BLaER1 treated with 17β-estradiol and CSF1 and Interleukin-3, amounts not matched to agents 10 nM and 100 nM (cell line): ENCODE data around the gene MTHFD1L.

Source experiments
- H3K27ac ChIP-seq, 11 experiments: shearing (Covaris generic); formaldehyde crosslinking; 2 replicates each; pipeline ENCODE4 v1.8.1; 2022
- H3K27me3 ChIP-seq, 11 experiments: shearing (Covaris generic); formaldehyde crosslinking; 2 replicates each; pipeline ENCODE4 v1.8.1; 2022
- H3K36me3 ChIP-seq, 11 experiments: shearing (Covaris generic); formaldehyde crosslinking; 2 replicates each; pipeline ENCODE4 v1.8.1; 2022
- H3K4me1 ChIP-seq, 10 experiments: shearing (Covaris generic); formaldehyde crosslinking; 2 replicates each; pipeline ENCODE4 v1.8.1; 2022
- H3K4me2 ChIP-seq, 11 experiments: shearing (Covaris generic); formaldehyde crosslinking; 2 replicates each; pipeline ENCODE4 v1.8.1; 2022
- H3K4me3 ChIP-seq, 10 experiments: shearing (Covaris generic); formaldehyde crosslinking; 2 replicates each; pipeline ENCODE4 v1.8.1; 2022
- H3K9ac ChIP-seq, 11 experiments: shearing (Covaris generic); formaldehyde crosslinking; 2 replicates each; pipeline ENCODE4 v1.8.1; 2022
- H3K9me3 ChIP-seq, 11 experiments: shearing (Covaris generic); formaldehyde crosslinking; replicated peaks in 1 of 11; 2 replicates each; pipeline ENCODE4 v1.8.1; 2022
- H4K20me1 ChIP-seq, 11 experiments: shearing (Covaris generic); formaldehyde crosslinking; 2 replicates each; pipeline ENCODE4 v1.8.1; 2022
- Cebpa-rat ChIP-seq, 11 experiments: shearing (Covaris generic); IDR thresholded peaks; 2 replicates each; pipeline ENCODE4 v1.8.1; 2022

Gene MTHFD1L

DNA sequence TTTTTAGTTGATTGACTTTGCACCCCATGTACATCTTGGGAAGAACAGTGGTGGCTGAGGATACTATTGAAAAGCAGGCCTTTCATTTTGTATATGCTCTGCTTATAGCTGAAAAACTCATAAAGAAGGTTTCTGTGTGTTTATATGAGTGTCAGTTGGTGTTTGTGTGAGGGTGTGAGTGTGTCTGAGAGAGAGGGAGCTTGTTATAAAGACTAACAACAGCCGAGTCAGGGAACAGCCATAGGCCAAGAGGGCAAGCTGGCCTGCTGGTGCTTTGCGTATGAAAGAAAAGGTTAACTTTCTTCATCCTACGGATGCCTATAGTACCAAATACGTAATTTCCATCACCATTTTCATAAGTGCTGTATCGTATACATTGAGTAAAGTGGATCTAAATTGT, 88.3 kb downstream of the MTHFD1L start:
- Histone ChIP-seq H3K27ac (no peak overlapping the region), H3K27me3 (no peaks in the 10 kb centered on the region), H3K9me3 (no peaks in the 10 kb centered on the region), H3K36me3 (peaks cover 84 to 99% (median 94%) of the 10 kb centered on the region in 11 experiments), H3K4me1 (no peaks in the 10 kb centered on the region), H3K9ac (no peak overlapping the region), H4K20me1 (peaks cover 0 to 12% (median 0%) of the 10 kb centered on the region in 11 experiments; a peak in 4 of 22 replicates), H3K4me2 (no peak overlapping the region), H3K4me3 (no peak overlapping the region)
- TF ChIP-seq Cebpa-rat (IDR thresholded peaks at IDR 0.05), result no peak

DNA sequence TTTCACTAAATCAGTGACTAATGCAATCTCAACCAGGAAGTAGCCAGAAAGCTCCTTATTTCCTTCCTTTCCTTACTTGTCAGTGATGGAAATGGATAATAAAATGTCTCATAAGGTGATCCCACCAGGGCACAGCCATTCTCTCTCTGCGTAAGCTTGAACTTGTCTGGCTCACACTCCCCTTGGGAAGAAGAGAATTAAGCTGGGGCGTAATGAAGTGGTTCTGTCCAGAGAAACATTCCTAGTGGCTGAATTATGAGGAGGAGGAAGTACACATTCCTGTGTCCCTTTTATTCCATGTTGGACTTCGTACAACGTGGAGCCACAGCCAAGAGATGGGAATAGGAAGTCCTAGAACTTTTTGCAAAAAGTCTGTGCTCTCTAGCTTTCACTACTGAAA, 93.7 kb downstream of the MTHFD1L start:
- no peak for TF ChIP-seq Cebpa-rat (IDR thresholded peaks at IDR 0.05)
- Histone ChIP-seq H3K4me1 (no peaks in the 10 kb centered on the region), H3K27ac (no peak overlapping the region), H3K27me3 (no peaks in the 10 kb centered on the region), H3K36me3 (peaks cover 83 to 98% (median 93%) of the 10 kb centered on the region in 11 experiments), H3K9ac (no peak overlapping the region), H3K9me3 (no peaks in the 10 kb centered on the region), H4K20me1 (peaks cover 0 to 10% (median 0%) of the 10 kb centered on the region in 11 experiments; a peak in 2 of 22 replicates), H3K4me3 (no peak overlapping the region), H3K4me2 (no peak overlapping the region)

DNA sequence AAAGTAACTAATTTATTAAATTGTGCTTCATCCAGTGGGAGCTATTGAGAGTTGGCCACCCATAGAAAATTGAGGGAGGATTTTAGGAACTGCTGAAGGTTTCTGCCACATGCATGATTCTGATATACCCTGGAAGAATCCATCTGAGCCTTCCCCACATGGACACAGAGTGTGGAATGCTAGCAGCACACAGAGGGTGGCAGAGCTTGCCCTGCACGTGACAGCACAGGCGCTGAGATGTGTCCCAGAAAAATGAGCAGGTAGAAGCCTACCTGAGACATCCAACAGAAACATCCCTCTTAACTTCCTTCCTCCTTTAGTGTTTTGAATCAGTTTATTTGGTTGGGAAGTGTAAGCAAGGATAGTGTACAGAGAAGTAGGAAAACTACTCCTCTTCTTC, 96.9 kb downstream of the MTHFD1L start:
- TF ChIP-seq Cebpa-rat (IDR thresholded peaks at IDR 0.05), result no peak
- H3K36me3 ChIP-seq, result peaks cover 78 to 98% (median 90%) of the 10 kb centered on the region in 11 experiments
- no peak overlapping the region for H3K4me2 ChIP-seq
- H3K9ac ChIP-seq, result no peak overlapping the region
- peaks cover 8 to 16% (median 12%) of the 10 kb centered on the region in 10 experiments; a peak in 18 of 20 replicates for H3K4me1 ChIP-seq
- no peak overlapping the region for H3K27ac ChIP-seq
- H3K4me3 ChIP-seq, result no peak overlapping the region
- no peaks in the 10 kb centered on the region for H3K9me3 ChIP-seq
- H4K20me1 ChIP-seq, result peaks cover 0 to 13% (median 0%) of the 10 kb centered on the region in 11 experiments; a peak in 2 of 22 replicates
- H3K27me3 ChIP-seq, result no peaks in the 10 kb centered on the region

DNA sequence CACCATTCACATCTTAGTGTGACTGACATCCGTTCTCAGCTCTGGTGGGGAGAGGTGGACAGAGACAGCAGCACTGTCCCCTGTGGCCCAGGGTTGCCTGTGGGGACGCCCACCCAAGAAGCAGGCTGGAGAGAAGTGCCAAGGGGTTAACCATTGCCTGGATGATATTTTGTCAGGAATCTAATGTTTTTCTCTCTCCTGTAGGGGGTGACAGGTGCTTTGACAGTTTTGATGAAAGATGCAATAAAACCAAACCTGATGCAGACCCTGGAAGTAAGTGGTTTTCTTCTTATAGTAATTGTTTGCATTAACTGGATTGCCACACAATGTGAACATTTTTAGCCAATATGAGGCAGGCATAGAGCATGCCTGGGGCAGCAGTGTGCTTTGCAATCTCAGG, 99.3 kb downstream of the MTHFD1L start:
- no peak overlapping the region for H3K4me3 ChIP-seq
- peaks cover 76 to 100% (median 92%) of the 10 kb centered on the region in 11 experiments for H3K36me3 ChIP-seq
- no peaks in the 10 kb centered on the region for H3K27me3 ChIP-seq
- H3K4me1 ChIP-seq, result peaks cover 8 to 16% (median 12%) of the 10 kb centered on the region in 10 experiments; a peak in 18 of 20 replicates
- H3K9me3 ChIP-seq, result no peaks in the 10 kb centered on the region
- no peak overlapping the region for H3K4me2 ChIP-seq
- no peak for TF ChIP-seq Cebpa-rat (IDR thresholded peaks at IDR 0.05)
- peaks cover 0 to 16% (median 0%) of the 10 kb centered on the region in 11 experiments; a peak in 2 of 22 replicates for H4K20me1 ChIP-seq
- no peak overlapping the region for H3K9ac ChIP-seq
- H3K27ac ChIP-seq, result no peak overlapping the region

DNA sequence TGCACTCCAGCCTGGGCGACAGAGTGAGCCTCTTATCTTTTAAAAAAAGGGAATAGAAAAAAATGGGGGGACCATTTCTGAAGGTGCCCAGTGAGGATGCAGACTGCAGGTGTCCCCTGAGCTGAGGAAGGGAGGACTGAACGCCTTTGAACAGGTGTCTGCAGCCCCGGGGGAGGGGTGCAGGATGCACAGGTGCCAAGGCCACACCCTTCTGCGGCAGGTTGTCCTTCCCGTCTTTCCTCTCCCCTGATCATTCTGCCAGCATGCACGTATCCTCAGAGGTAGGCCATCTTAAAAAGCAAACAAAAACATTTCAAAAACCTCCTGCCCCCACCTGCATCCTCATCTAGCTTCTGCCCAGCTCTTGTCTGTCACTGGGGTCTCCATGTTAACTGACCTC, 101.3 kb downstream of the MTHFD1L start:
- H3K9ac ChIP-seq, result no peak overlapping the region
- no peak overlapping the region for H3K27ac ChIP-seq
- no peaks in the 10 kb centered on the region for H3K27me3 ChIP-seq
- 0 out of 22 replicates have a peak, but pooled peaks cover 0 to 12% (median 0%) of the 10 kb centered on the region in 11 experiments for H4K20me1 ChIP-seq
- H3K4me1 ChIP-seq, result peaks cover 8 to 16% (median 12%) of the 10 kb centered on the region in 10 experiments; a peak in 18 of 20 replicates
- H3K36me3 ChIP-seq, result peaks cover 73 to 100% (median 91%) of the 10 kb centered on the region in 11 experiments
- no peak for TF ChIP-seq Cebpa-rat (IDR thresholded peaks at IDR 0.05)
- H3K4me2 ChIP-seq, result peak overlapping the region in 1 of 11 experiments; percentile 21; a peak in 3 of 22 replicates
- H3K4me3 ChIP-seq, result no peak overlapping the region
- no peaks in the 10 kb centered on the region for H3K9me3 ChIP-seq

DNA sequence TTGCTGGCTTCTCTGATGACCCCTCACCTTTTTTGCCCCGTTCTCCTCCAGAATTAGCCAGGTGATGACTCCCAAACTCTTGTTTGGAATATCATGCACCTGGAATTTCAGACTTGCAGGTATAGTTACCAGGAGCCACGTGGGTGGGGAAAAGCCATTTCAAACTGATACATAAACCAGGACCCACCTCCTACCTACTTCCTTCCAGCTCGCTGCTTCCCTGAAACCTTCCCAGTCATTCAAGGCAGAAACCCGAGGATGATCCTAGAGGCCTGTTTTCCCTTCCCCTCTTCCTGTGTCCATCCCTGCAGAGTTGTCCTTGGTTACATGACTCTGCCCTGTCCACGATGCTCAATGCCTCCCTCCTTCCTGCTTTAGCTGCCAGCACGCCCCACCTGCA, 101.9 kb downstream of the MTHFD1L start:
- no peaks in the 10 kb centered on the region for H3K9me3 ChIP-seq
- no peaks in the 10 kb centered on the region for H3K27me3 ChIP-seq
- no peak for TF ChIP-seq Cebpa-rat (IDR thresholded peaks at IDR 0.05)
- H3K4me3 ChIP-seq, result no peak overlapping the region
- peaks cover 73 to 100% (median 91%) of the 10 kb centered on the region in 11 experiments for H3K36me3 ChIP-seq
- peaks cover 8 to 16% (median 12%) of the 10 kb centered on the region in 10 experiments; a peak in 18 of 20 replicates for H3K4me1 ChIP-seq
- H3K9ac ChIP-seq, result no peak overlapping the region
- H3K4me2 ChIP-seq, result no peak overlapping the region
- 0 out of 22 replicates have a peak, but pooled peaks cover 0 to 12% (median 0%) of the 10 kb centered on the region in 11 experiments for H4K20me1 ChIP-seq
- no peak overlapping the region for H3K27ac ChIP-seq

DNA sequence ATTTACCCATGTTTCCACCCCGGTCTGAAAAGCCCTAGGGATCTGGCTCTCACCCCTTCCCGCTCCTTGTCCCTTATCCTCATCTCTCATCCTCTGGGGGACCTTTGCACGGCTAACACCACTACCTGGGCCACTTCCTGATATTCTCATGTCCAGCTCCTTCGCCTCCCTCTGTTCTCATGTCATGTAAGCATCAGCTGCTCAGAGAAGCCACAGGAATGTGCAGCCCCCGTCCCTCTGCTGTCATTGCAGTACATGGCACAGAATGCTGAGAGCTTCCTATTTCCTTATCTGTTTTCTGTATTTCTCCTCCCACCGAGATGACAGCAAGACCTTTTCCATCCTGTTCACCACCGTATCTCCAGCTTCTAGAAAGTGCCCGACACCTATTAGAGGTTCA, 102.4 kb downstream of the MTHFD1L start:
- H3K27me3 ChIP-seq, result no peaks in the 10 kb centered on the region
- TF ChIP-seq Cebpa-rat (IDR thresholded peaks at IDR 0.05), result no peak

DNA sequence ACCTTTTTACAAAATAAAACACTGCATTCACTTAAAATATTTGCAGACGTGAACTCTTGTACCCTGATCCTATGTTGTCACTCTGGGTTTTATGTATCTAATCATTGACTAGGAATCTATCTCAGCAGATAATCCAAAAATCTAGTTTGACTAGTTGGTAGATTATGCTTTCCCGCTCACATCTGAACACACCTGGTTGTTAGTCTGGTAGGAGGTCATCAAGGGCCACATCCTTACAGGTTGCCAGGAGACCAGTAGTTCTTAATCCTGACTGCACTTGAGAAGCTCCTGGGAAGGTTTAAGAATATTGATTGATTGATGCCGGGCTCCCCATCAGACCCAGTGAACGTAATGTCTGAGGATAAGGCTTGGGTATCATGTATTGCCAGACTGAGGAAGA, 104.4 kb downstream of the MTHFD1L start:
- H3K36me3 ChIP-seq, result peaks cover 79 to 100% (median 92%) of the 10 kb centered on the region in 11 experiments

More for the DNA sequence above, 102.4 kb downstream of the MTHFD1L start:
- H3K9me3 ChIP-seq, result no peaks in the 10 kb centered on the region
- peaks cover 8 to 16% (median 12%) of the 10 kb centered on the region in 10 experiments; a peak in 18 of 20 replicates for H3K4me1 ChIP-seq
- no peak overlapping the region for H3K4me2 ChIP-seq
- H3K4me3 ChIP-seq, result no peak overlapping the region
- 0 out of 22 replicates have a peak, but pooled peaks cover 0 to 12% (median 0%) of the 10 kb centered on the region in 11 experiments for H4K20me1 ChIP-seq
- no peak overlapping the region for H3K27ac ChIP-seq
- peaks cover 73 to 100% (median 91%) of the 10 kb centered on the region in 11 experiments for H3K36me3 ChIP-seq
- no peak overlapping the region for H3K9ac ChIP-seq

DNA sequence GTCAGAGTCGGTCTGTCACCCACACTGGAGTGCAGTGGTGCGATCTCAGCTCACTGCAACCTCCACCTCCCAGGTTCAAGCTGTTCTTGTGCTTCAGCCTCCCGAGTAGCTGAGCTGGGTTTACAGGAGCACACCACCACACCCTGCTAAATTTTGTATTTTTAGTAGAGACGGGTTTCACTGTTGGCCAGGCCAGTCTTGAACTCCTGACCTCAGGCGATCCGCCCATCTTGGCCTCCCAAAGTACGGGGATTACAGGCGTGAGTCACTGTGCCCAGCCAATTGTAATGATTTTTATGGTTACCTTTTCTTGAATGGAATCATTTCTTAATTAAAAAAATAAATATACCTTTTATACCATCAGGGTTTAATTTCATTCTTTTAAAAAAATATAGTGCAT, 105.7 kb downstream of the MTHFD1L start:
- Histone ChIP-seq H4K20me1 (peaks cover 0 to 12% (median 0%) of the 10 kb centered on the region in 11 experiments; a peak in 4 of 22 replicates), H3K27ac (no peak overlapping the region), H3K4me3 (no peak overlapping the region), H3K9ac (no peak overlapping the region), H3K4me1 (peaks cover 2 to 9% (median 5%) of the 10 kb centered on the region in 10 experiments; a peak in 14 of 20 replicates), H3K4me2 (no peak overlapping the region), H3K9me3 (no peaks in the 10 kb centered on the region), H3K36me3 (peaks cover 82 to 100% (median 94%) of the 10 kb centered on the region in 11 experiments), H3K27me3 (no peaks in the 10 kb centered on the region)
- TF ChIP-seq Cebpa-rat (IDR thresholded peaks at IDR 0.05), result no peak

More for the DNA sequence above, 104.4 kb downstream of the MTHFD1L start:
- H3K27me3 ChIP-seq, result no peaks in the 10 kb centered on the region
- 0 out of 22 replicates have a peak, but pooled peaks cover 0 to 12% (median 0%) of the 10 kb centered on the region in 11 experiments for H4K20me1 ChIP-seq
- no peak overlapping the region for H3K4me3 ChIP-seq
- no peak overlapping the region for H3K4me2 ChIP-seq
- H3K27ac ChIP-seq, result no peak overlapping the region
- H3K9ac ChIP-seq, result no peak overlapping the region
- H3K4me1 ChIP-seq, result peaks cover 8 to 16% (median 12%) of the 10 kb centered on the region in 10 experiments; a peak in 18 of 20 replicates
- TF ChIP-seq Cebpa-rat (IDR thresholded peaks at IDR 0.05), result no peak
- H3K9me3 ChIP-seq, result no peaks in the 10 kb centered on the region
